Activated CD8-positive, alpha-beta memory T cell treated with anti-CD3 and anti-CD28 coated beads, Interleukin-2, amount 50 U/mL, for 24 hours (primary cell): ENCODE data around the gene CEP72.

ENCODE experiments used
- DNase-seq: peaks from one replicate; pipeline ENCODE4 v3.0.0-alpha.2; 2020; ENCODE audit errors: extremely low read depth

CEP72 gene

DNA sequence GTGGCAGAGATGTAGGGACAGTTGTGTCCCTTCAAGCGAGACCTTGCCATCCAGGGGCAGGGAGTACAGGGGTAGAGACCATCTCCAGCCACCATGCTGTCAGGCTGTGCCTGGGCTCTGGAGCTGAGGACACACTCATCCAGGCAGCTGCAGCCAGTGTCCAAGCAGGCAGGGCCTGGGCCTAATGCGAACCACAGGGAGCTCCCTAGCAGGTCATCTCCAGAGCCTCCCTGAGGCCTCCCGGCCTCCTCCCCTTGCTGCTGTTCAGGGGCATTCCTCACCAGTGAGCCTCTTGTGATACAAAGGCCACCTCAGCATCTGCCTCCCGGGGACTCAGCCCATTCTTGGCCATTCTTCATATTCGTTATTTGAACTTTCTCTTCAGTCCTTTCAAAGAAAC lies 46.0 kb downstream of the CEP72 start:
- no peak for DNase-seq

DNA sequence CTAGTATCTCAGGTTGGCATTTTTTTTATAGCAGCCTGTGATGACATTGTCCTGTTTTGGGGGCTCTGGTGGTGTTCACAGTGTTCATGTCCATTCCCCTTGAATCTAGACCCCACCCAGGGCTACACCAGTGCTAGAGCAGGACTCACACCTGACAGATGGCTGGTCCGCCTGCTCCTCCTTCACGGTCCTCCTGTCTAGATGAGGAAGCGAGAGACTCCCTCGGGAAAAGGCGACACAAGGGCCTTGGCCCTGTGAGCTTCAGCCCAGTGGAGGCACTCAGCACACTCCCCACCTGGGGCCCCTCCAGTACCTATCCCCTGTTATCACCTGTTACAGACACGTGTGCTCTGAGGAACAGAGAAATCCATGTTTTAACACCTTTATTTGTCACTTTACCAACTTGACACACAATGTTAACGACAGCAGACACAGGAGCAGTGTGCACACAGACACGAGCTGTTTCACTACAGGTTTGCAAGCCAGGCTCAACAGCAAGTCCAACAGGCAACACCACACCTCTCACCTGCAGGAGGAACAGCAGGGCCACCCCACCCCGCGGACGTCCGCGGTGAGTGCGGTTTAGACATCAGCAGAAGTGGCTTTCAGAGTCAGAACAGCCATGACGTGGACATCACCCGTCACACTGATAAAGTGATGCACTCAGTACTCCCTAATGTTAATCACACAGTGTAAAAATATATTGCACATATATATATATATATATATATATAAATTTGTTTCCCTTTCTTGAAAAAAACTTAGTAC lies 47.5 kb downstream of the CEP72 start:
- no peak for DNase-seq

DNA sequence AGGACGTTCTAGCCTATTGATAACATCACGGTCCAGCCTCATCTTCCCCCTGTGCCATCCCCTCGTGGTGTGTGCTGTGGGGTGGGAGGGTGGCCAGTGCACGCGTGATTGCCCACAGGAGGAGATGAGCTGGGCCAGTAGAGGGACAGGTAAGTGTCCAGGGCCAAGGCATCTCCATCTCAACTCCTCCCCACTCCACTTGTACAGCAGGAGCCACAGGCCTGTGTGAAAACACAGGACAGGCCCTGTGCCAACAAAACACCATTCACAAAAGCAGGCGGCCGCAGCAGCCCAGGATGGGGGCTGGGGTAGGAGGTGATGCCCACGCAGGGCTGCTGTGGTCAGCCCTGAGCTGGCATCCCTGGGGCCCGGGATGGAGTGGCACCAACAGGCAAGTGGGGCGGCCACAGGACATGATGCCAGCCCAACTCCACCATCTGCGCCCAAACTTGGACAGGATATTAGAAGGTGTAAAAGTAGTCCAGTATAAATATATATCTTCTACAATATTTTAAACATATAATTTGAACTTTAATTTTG lies 48.4 kb downstream of the CEP72 start:
- no peak for DNase-seq

DNA sequence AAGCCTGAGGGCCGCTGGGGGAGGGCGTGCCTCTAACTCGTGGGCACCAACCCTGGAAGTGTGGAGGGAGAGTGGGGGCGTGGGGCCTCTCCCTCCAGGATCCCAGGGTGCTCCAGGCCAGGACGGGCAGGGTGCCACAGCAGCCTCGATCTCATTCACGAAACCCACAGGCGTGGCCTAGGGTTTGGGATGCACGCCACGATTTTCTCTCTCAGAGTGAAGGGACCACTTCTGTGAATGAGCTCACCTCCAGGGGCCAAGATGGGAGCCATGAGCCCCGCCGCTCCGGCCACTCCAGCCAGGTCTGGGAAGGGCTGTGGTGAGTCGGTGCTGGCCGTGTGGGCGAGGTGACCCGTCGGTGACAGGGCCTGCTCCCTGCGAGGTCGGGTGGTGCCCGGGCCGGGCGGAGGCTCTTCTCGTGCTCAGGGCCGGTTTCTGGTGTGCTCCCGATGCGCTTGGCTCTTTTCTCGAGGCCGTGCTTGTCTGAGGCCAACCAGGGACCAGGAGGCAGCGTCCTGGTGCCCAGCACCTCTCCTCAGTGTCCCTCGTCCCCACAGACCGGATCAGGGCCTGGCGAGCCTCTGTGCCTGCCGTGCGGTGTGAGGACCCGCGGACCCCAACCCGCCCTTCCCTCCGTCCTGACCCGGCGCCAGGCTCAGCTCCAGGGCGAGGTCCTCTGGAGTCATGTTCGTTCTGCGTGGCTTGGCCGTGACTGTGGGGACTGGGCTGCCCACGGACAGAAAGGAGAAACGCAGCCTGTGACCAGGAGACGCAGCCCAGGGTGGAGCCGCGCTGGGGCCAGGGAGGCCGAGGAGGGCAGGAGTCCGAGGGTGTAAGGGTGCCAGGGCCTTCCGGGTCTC lies 50.0 kb downstream of the CEP72 start:
- DNase-seq = no peak

DNA sequence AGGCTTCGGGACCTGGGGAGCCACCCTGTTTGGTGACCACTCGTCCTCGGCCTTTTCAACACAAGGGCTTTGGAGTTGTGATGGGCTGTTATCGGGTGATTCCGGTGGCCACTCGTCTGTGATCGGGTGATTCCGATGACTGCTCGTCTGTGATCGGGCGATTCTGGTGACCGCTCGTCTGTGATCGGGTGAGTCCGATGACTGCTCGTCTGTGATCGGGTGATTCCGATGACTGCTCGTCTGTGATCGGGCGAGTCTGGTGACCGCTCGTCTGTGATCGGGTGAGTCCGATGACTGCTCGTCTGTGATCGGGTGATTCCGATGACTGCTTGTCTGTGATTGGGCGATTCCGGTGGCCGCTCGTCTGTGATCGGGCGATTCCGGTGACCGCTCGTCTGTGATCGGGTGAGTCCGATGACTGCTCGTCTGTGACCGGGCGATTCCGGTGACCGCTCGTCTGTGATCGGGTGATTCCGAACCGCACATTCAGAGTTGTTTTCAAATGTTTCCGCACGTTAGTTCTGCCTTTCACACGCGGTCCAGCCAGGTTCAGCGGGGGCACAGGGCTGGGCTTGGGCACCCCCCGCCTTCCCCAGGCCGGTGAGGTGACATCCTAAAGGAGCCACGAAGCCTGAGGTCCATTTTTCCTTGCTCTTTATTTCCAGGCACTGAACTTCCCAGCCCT lies 50.8 kb downstream of the CEP72 start:
- no peak for DNase-seq

DNA sequence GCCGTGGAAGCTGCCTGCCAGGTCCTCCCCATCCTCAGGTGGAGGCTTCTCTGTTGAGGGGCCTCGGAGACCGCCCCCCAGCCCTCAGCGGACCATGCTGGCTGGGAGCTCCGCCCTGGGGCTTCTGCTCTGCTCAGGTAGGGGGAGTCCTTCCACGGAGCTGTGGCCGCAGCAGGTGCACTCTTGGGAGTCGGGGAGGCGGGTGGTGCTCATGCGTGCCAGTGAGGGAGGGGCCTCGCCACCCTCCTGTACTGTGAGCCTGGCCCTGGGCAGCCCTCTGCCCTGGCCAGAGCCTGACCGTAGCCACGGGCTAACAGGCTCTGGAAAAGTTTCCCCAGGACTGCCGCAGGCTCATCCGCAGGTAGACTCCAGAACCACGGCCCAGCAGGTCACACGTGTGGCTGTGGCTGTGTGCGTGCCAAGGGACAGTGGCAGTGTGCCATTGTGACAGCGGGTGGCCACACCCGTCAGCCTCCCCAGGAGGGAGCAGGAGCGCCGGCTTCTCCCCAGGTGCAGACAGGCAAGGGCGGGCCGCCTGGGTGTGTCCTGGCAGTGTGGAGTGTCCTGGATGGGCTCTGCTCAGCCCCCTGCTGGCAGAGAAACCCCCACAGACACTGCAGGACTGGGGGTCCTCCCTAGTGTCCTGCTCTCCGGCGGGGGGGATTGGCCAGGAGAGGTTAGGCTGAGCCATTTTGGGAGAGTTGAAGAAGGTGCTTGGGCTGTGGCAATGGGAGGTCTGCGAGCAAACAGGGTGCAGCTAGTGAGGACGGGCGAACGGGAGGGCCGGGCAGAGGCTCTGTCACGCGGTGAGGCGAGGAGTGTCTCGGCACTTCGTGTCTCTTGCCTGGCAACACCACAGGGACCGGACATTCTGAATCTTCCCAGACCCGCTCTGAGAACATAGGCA lies 51.5 kb downstream of the CEP72 start:
- no peak for DNase-seq

GRCh38 chr5:664343-664993 lies 52.3 kb downstream of the CEP72 start:
- DNase-seq = no peak

- no peak for DNase-seq
These were observed 52.8 kb downstream of the CEP72 start for GRCh38 chr5:664994-665360.

DNA sequence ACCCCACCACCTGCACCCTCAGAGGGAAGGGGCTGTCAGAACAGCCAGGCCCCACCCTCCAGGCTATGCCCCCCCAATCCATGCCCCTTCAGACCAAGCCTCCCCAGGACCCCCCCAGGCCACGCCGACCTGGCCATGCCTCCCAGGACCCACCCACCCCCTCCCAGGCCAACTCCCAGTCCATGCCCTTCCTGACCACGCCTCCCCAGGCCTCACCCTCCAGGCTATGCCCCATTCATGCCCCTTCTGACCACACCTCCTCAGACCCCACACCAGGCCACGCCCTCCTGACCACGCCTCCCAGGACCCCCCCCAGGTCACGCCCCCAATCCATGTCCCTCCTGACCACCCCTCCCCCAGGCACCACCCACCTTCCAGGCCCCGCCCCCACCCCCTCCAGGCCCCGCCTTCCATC lies 53.4 kb downstream of the CEP72 start:
- DNase-seq = no peak

- DNase-seq = no peak
These were observed 54.0 kb downstream of the CEP72 start for GRCh38 chr5:665956-666711.

DNA sequence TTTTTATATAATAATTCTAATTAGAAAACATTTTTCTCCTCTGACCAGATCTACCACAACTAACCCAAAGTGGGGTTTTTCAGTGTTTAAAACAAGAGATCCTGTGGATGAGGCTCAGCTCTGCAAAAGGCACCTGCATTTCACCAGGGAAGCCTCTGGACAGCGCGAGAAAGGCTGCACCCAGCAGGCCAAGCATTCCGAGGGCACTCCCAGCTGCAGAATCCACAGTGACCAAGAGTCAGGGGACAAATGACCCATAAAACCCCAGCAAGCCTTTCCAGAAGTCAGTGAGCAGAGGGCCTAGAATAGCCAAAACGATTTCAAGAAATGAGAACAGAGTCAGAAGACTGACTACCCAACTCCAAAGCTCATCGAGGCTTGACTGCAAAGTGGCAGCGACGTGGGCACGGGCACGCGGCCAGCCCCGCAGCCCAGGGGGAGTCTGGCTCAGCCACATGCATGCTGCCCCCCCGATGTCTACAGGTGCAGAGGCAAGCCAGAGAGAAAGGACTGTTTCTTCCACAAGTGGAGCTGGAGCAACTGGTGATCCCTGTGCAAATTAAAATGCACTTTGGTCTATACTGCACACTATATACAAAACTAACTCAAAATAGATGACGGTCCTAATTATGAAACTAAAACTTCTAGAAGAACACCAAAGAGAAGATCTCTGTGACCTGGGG lies 54.8 kb downstream of the CEP72 start:
- DNase-seq = no peak

DNA sequence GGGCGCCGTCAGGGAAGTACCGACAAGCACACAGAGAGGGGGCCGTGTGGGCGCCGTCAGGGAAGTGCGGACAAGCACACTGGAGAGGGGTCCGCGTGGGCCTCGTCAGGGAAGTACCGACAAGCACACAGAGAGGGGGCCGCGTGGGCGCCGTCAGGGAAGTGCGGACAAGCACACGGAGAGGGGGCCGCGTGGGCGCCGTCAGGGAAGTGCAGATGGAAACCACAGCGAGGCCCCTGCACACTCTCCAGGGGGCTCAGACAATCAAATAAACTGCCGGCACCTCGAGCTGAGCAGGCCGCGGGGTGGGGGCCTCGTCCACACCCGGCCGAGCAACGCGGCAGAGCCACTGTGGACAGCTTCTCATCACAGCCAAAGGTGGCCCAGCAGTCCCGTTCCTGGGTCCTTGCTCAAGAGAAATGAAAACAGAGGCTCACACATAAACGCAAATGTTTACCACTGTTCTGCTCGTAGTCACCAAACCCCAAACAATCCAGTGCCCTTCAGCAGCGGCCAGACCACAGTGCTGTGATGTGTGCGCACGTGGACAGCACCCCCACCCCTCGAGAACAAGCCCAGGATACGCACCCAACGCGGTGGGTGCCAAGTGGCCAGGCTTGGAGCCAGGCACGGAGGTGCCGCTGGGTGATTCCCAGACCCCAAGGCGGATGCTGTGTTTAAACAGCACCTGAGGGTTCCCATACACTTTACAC lies 56.3 kb downstream of the CEP72 start:
- no peak for DNase-seq

- no peak for DNase-seq
These were observed 57.1 kb downstream of the CEP72 start for GRCh38 chr5:669111-669841.

DNA sequence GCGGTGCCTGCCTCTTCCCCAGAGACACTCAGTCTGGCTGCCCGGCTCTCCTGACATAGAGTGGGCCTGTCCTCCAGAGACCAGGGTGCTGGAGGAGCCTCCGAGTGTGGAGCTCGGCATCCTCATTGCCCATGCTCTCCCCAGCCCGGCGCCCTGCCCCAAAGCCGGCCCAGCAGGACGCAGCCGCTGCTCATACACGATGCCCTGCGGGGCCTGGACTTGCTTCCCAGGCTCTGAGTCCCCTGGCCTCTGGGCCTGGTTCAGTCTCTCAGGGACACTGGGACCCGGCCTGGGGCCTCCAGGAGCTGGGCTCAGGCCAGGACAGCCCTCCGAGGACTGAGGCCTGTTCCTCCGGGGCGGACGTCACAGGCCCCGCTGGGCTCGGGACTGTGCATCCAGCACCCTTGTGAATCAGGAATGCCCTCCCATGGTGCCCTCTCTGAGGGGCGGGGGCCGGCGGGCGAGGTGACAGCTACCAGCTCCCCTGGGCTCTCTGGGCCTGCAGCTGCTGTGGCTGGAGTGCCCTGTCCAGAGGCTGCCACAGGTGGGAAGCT lies 57.8 kb downstream of the CEP72 start:
- DNase-seq = no peak

DNA sequence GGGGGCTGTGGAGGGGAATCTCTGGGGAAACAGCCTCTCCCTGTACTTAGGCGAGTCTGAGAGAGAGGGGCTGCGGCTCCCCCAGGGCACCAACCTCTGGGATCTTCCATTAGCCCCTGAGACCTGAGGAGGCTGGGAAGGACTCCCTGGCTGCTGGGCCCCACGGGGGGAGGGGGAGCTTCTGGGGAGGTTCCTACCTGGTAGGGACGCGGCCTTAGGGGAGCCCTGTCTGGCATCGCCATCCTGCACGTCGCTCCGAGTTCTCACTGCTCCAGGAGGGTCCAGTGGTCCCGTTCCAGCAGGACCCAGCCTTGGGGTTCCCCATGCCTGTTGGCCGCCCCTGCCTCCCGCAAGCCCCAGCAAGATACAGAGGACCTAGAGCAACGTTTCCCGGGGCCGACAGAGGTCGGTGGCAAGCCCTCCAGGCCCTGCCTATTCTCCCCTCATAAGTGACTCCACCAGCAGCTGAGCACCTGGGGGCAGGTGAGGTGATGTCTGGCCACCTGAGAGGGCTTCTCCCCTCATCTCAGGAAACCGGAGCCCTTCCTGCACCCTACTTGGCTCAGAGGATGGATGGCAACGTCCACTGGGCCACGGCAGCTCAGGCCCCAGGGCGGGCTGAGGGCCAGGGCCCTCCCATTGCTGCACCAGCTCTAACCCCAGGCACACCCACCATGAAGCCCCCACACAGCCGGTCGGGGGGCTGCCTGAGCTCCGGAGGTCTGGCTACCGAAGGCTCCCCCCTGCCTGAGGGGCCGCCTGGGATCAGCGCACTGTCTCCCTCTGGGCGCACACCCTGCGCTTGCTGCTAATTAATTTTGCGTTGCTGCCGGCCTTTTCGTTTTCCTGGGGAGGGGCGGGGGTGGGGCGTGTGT lies 58.5 kb downstream of the CEP72 start:
- no peak for DNase-seq

DNA sequence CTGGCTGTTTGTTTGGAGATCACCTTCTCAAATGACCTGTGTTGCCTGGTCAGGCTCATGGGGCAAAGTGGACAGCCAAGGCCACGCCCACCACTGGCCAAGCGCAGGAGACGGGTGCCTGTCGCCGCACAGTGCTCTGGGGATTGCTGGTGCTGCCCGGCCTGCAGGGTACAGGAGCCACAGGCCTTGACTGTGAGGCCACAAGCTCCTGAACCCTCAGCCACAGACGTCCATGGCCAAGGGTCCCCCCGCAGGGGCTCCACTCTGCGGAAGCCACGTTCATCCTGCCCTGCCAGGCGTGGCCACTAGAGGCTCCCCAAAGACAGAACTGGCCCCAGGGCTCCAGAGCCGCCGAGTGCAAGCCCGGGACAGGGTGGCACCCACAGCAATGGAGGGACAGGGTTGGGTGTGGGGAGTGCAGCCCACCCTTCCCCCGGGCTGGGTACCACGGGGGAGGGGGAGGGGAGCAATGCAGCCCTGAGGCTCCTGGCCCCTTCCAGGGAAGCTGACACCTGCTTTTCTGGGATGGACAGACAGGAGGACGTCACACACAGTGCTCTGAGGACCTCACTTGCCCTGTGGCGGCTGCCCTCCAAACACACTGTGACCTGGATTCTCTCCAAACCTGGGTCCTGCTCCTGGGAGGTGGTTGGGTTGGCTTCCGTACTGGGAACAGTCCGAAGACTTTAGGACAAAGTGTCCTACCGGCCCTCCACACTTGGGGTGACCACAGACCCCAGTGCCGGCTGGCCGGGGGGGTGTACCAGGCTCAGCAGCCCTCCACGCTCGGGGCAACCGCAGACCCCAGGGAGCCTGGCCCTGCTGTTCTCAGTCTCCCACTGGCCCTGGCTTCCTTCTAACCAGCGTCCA lies 59.6 kb downstream of the CEP72 start:
- peak; percentile 23 for DNase-seq
